ENCODE measurements around the gene SEC11A.
A peak's percentile ranks its signal among the peaks of the same experiment; 100 is the strongest.

SEC11A gene

DNA sequence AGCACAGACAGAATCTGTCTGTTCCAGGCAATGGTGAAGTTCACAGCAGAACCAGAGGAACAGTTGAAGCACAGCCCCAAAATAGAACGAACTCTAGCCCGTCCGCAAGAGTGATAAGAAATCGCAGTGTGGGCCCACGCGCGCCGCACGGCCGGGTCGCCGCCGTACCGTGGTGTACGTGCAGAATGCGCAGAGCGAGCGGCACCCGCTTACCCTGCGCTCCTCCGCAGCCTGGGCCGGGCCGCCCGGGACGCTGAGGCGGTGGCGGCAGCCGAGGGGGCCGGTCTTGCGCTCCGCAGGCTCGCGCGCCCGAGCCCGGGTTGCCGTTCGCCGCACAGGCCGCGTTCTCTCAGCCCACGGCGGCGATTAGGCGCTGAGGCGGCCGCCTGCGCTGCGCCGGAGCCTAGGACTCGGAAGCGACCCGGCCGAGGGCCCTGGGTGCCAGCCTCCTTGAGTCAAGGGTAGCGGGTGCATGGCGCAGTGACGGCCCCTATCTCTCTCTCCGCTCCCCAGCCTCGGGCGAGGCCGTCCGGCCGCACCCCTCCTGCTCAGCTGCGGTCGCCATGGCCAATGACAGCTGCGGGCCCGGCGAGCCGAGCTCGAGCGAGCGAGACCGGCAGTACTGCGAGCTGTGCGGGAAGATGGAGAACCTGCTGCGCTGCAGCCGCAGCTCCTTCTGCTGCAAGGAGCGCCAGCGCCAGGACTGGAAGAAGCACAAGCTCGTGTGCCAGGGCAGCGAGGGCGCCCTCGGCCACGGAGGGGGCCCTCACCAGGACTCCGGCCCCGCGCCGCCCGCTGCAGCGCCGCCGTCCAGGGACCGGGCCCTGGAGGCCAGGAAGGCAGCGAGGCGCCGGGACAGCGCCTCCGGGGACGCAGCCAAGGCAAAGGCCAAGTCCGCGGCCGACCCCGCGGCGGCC lies 82.4 kb downstream of the SEC11A start:
- peak; percentile 42 for DNase-seq (ENCODE audit: insufficient read length, low spot score)
- peak; percentile 83 for FAIRE-seq

DNA sequence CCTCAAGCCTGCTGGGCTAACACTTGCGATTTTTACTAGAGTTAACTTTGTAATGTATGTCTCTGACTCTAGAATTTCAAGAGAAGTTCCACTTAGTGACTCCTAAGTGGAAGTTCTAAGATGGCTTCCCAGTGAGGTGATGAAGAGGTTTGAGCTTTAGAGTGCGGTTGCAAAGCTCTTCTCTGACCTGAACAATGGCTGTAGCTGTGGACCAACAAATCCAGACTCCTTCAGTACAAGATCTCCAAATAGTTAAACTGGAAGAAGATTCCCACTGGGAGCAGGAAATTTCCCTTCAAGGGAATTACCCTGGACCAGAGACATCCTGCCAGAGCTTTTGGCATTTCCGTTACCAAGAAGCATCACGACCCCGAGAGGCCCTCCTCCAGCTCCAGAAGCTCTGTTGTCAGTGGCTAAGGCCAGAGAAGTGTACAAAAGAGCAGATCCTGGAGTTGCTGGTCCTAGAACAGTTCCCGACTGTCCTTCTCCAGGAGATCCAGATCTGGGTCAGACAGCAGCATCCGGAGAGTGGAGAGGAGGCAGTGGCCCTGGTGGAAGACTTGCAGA lies 84.2 kb downstream of the SEC11A start:
- no peak for TF ChIP-seq PAX5 (IDR thresholded peaks at IDR 0.05; ENCODE audit: insufficient read depth, low read length, severe bottlenecking)
- TF ChIP-seq POLR2A (IDR thresholded peaks at IDR 0.05; ENCODE audit: low read depth, low read length): no peak
- TF ChIP-seq POLR2AphosphoS5 (IDR thresholded peaks at IDR 0.05; ENCODE audit: low read depth, low read length): no peak
- DNase-seq (ENCODE audit: insufficient read length, low spot score): no peak
- FAIRE-seq: no peak

More for the DNA sequence above, 82.4 kb downstream of the SEC11A start:
- no peak for TF ChIP-seq POLR2A (IDR thresholded peaks at IDR 0.05; ENCODE audit: low read depth, low read length)
- TF ChIP-seq POU2F2 (IDR thresholded peaks at IDR 0.05; ENCODE audit: low read depth, low read length): 0 out of 2 replicates have a peak, but pooled peaks have one; percentile 8

DNA sequence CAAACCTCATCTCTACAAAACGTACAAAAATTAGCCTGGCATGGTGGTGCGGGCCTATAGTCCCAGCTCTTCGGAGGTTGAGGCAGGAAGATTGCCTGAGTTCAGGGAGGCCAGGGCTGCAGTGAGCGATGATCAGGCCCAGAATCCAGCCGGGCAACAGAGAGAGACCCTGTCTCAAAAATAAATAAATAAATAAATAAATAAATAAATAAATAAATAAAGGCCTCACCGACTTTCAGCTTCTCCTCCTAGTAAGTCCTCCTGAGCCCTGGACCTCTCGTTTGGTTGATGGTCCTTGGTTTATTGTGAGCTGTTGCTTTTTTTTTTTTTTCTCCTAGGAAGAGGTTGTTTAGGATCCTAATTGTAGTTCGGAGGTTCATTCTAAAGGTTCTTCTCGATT lies 86.9 kb downstream of the SEC11A start:
- FAIRE-seq (no peak), DNase-seq (ENCODE audit: insufficient read length, low spot score) (no peak)
- no peak for TF ChIP-seq POLR2A (IDR thresholded peaks at IDR 0.05; ENCODE audit: low read depth, low read length)
- TF ChIP-seq POLR2AphosphoS5 (IDR thresholded peaks at IDR 0.05; ENCODE audit: low read depth, low read length): no peak
- no peak for TF ChIP-seq SPI1 (IDR thresholded peaks at IDR 0.05; ENCODE audit: low read depth, low read length)
- no peak for TF ChIP-seq POU2F2 (IDR thresholded peaks at IDR 0.05; ENCODE audit: low read depth, low read length)

GRCh38 chr15:84625123-84625522 lies 90.8 kb downstream of the SEC11A start:
- FAIRE-seq: no peak
- TF ChIP-seq PAX5 (IDR thresholded peaks at IDR 0.05; ENCODE audit: insufficient read depth, low read length, severe bottlenecking) (no peak), POU2F2 (IDR thresholded peaks at IDR 0.05; ENCODE audit: low read depth, low read length) (no peak), TAF1 (IDR thresholded peaks at IDR 0.05; ENCODE audit: low read depth, low read length) (no peak), SPI1 (IDR thresholded peaks at IDR 0.05; ENCODE audit: low read depth, low read length) (no peak), POLR2A (IDR thresholded peaks at IDR 0.05; ENCODE audit: low read depth, low read length) (no peak), POLR2AphosphoS5 (IDR thresholded peaks at IDR 0.05; ENCODE audit: low read depth, low read length) (no peak)
- DNase-seq (ENCODE audit: insufficient read length, low spot score): no peak

DNA sequence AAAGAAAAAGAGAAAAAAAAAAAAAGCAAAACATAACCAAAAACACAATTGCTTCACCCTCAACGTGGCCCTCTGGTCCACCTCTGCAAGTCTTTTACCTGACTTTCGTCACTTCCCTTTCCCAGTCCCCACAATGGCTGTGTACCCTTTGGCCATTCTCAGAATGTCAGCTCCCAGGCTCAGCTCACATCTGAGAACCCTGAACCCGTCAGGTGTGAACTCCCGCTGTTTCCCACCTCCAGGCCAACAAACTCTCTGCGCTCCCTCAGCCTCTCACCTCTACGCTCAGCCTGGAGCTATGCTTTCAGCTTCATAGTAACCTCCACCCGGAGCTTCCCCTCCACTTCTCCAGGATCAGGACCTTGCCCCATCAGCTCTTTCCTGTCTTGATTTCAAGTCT lies 91.6 kb downstream of the SEC11A start:
- FAIRE-seq: no peak
- no peak for TF ChIP-seq TAF1 (IDR thresholded peaks at IDR 0.05; ENCODE audit: low read depth, low read length)
- no peak for TF ChIP-seq PAX5 (IDR thresholded peaks at IDR 0.05; ENCODE audit: insufficient read depth, low read length, severe bottlenecking)
- TF ChIP-seq POLR2A (IDR thresholded peaks at IDR 0.05; ENCODE audit: low read depth, low read length): no peak
- no peak for TF ChIP-seq POU2F2 (IDR thresholded peaks at IDR 0.05; ENCODE audit: low read depth, low read length)
- no peak for TF ChIP-seq SPI1 (IDR thresholded peaks at IDR 0.05; ENCODE audit: low read depth, low read length)
- TF ChIP-seq POLR2AphosphoS5 (IDR thresholded peaks at IDR 0.05; ENCODE audit: low read depth, low read length): no peak
- no peak for DNase-seq (ENCODE audit: insufficient read length, low spot score)

DNA sequence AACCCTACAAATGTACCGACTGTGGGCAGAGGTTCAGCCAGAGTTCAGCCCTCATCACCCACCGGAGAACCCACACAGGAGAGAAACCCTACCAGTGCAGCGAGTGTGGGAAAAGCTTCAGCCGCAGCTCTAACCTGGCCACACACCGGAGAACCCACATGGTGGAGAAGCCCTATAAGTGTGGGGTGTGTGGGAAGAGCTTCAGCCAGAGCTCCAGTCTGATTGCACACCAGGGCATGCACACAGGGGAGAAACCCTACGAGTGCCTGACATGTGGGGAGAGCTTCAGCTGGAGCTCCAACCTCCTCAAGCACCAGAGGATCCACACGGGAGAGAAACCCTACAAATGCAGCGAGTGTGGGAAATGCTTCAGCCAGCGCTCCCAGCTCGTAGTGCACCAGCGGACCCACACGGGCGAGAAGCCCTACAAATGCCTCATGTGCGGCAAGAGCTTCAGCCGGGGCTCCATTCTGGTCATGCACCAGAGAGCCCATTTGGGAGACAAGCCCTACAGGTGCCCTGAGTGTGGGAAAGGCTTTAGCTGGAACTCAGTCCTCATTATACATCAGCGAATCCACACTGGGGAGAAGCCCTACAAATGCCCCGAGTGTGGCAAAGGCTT lies 94.5 kb downstream of the SEC11A start:
- TF ChIP-seq POLR2AphosphoS5 (IDR thresholded peaks at IDR 0.05; ENCODE audit: low read depth, low read length) (no peak), POU2F2 (IDR thresholded peaks at IDR 0.05; ENCODE audit: low read depth, low read length) (no peak), POLR2A (IDR thresholded peaks at IDR 0.05; ENCODE audit: low read depth, low read length) (no peak), PAX5 (IDR thresholded peaks at IDR 0.05; ENCODE audit: insufficient read depth, low read length, severe bottlenecking) (no peak), TAF1 (IDR thresholded peaks at IDR 0.05; ENCODE audit: low read depth, low read length) (no peak), SPI1 (IDR thresholded peaks at IDR 0.05; ENCODE audit: low read depth, low read length) (no peak)
- FAIRE-seq: no peak
- no peak for DNase-seq (ENCODE audit: insufficient read length, low spot score)

DNA sequence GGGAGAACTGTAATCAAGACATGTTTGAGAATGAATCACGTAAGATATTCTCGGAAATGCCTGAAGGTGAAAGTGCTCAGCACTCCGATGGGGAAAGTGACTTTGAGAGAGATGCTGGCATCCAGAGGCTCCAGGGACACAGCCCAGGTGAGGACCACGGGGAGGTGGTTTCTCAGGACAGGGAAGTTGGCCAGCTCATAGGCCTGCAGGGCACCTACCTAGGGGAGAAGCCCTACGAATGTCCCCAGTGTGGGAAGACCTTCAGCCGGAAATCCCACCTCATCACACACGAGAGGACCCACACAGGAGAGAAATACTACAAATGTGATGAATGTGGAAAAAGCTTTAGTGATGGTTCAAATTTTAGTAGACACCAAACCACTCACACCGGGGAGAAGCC lies 95.3 kb downstream of the SEC11A start:
- DNase-seq (ENCODE audit: insufficient read length, low spot score): no peak
- TF ChIP-seq TAF1 (IDR thresholded peaks at IDR 0.05; ENCODE audit: low read depth, low read length): no peak
- no peak for FAIRE-seq

Measured in GM12891 (cell line).